Hepatocyte (in vitro differentiated cells): Measurements from ENCODE around the gene VAV3. TPM values are rescaled to one million over a fixed set of nuclear protein-coding genes. Genes with fewer than 3 reads are reported as not detected.

Experiments used
- DNase-seq: peaks from one replicate; pipeline ENCODE4 v3.0.0-alpha.2; 2016; ENCODE audit warnings: low spot score
- H2AFZ ChIP-seq: fragments of 200-600 bp; sonication (generic); 2 replicates; pipeline ENCODE4 v1.6.0; 2016; ENCODE audit warnings: antibody characterized with exemption, mild to moderate bottlenecking
- H3K27ac ChIP-seq: fragments of 200-600 bp; sonication (generic); 2 replicates; pipeline ENCODE4 v1.5.1; 2016; ENCODE audit warnings: mild to moderate bottlenecking
- H3K27me3 ChIP-seq: fragments of 200-600 bp; sonication (generic); 2 replicates; pipeline ENCODE4 v1.6.1; 2016
- H3K36me3 ChIP-seq: fragments of 200-600 bp; sonication (generic); replicated peaks from 2 replicates; pipeline ENCODE4 v1.5.1; 2016; ENCODE audit warnings: low read depth; ENCODE audit not compliant: insufficient read depth
- H3K4me1 ChIP-seq: fragments of 200-600 bp; sonication (generic); 2 replicates; pipeline ENCODE4 v1.5.1; 2016; ENCODE audit warnings: mild to moderate bottlenecking, moderate library complexity; ENCODE audit not compliant: insufficient read depth
- H3K4me2 ChIP-seq: fragments of 200-600 bp; sonication (generic); 2 replicates; pipeline ENCODE4 v1.6.0; 2016
- H3K4me3 ChIP-seq: fragments of 200-600 bp; sonication (generic); 2 replicates; pipeline ENCODE4 v1.5.1; 2016; ENCODE audit warnings: mild to moderate bottlenecking
- H3K79me2 ChIP-seq: fragments of 200-600 bp; sonication (generic); 2 replicates; pipeline ENCODE4 v1.6.0; 2017; ENCODE audit warnings: mild to moderate bottlenecking
- H3K9me2 ChIP-seq: fragments of 200-600 bp; sonication (generic); replicated peaks from 2 replicates; pipeline ENCODE4 v1.6.0; 2017; ENCODE audit warnings: mild to moderate bottlenecking; ENCODE audit not compliant: insufficient read depth
- H3K9me3 ChIP-seq: fragments of 200-600 bp; sonication (generic); 2 replicates; pipeline ENCODE4 v1.5.1; 2016; ENCODE audit warnings: low read depth, mild to moderate bottlenecking
- H4K20me1 ChIP-seq: fragments of 200-600 bp; sonication (generic); 2 replicates; pipeline ENCODE4 v1.6.0; 2016; ENCODE audit warnings: mild to moderate bottlenecking; ENCODE audit not compliant: insufficient read depth, poor library complexity, severe bottlenecking
- CTCF ChIP-seq: fragments of 200-600 bp; sonication (generic); IDR thresholded peaks from 2 replicates; pipeline ENCODE4 v1.5.1; 2016; ENCODE audit warnings: antibody characterized with exemption, mild to moderate bottlenecking; ENCODE audit not compliant: poor library complexity
- EZH2 ChIP-seq: fragments of 200-600 bp; sonication (generic); IDR thresholded peaks from 2 replicates; pipeline ENCODE4 v1.6.1; 2016; ENCODE audit warnings: antibody characterized with exemption, mild to moderate bottlenecking, borderline replicate concordance
- EZH2phosphoT487 ChIP-seq: fragments of 200-600 bp; sonication (generic); IDR thresholded peaks from one replicate; pipeline ENCODE4 v1.6.1; 2018; ENCODE audit warnings: antibody characterized with exemption, mild to moderate bottlenecking, low read depth, moderate library complexity; ENCODE audit not compliant: unreplicated experiment, severe bottlenecking
- WGBS: methylation state at CpG from one replicate; pipeline ENCODE4 v1.1.6; 2016; ENCODE audit warnings: low lambda C conversion rate; ENCODE audit errors: missing lambda C conversion rate; 5-methylcytosine and 5-hydroxymethylcytosine counted together
- polyA plus RNA-seq: library from polyadenylated mRNA; unstranded; fragments of >200 nt; fragmentation: Nextera tagmentation; extraction: Ambion mirVana; gene quantifications from 2 replicates; pipeline ENCODE4 v1.2.1, GENCODE V29; 2016
- total RNA-seq: library from RNA; depleted of rRNA; stranded (reverse); fragments of >200 nt; gene quantifications from 2 replicates; pipeline ENCODE4 v1.2.3, GENCODE V29; 2014

VAV3 gene
- total and polyA plus RNA-seq, 2 experiments from 2014 or later: 12.3 to 40.5 TPM

GRCh38 chr1:107964336-107965109 is 457 bp downstream of the VAV3 start:
- Histone ChIP-seq H3K4me2 (peak overlapping the region; percentile 93), H3K36me3 (no peaks in the 10 kb centered on the region), H3K27ac (no peak overlapping the region), H3K9me2 (no peaks in the 10 kb centered on the region), H3K27me3 (peaks cover 26% of the 10 kb centered on the region), H3K9me3 (no peaks in the 10 kb centered on the region), H2AFZ (peak overlapping the region; percentile 14), H3K4me1 (no peaks in the 10 kb centered on the region), H4K20me1 (no peaks in the 10 kb centered on the region), H3K4me3 (peak overlapping the region; percentile 28), H3K79me2 (no peaks in the 10 kb centered on the region)
- TF ChIP-seq EZH2phosphoT487: no peak
- TF ChIP-seq EZH2: peak; percentile 44
- TF ChIP-seq CTCF: no peak
- WGBS: under 1% methylated on average over 75 of the region's 79 CpGs
- DNase-seq: peak; percentile 28

- Histone ChIP-seq H2AFZ (peak overlapping the region; percentile 14), H3K4me3 (peak overlapping the region; percentile 28), H3K79me2 (no peaks in the 10 kb centered on the region), H3K27ac (no peak overlapping the region), H3K4me2 (peak overlapping the region; percentile 93), H3K27me3 (peaks cover 26% of the 10 kb centered on the region), H3K4me1 (no peaks in the 10 kb centered on the region), H4K20me1 (no peaks in the 10 kb centered on the region), H3K9me3 (no peaks in the 10 kb centered on the region), H3K9me2 (no peaks in the 10 kb centered on the region), H3K36me3 (no peaks in the 10 kb centered on the region)
- TF ChIP-seq EZH2phosphoT487: no peak
- peak; percentile 40 for TF ChIP-seq EZH2
- DNase-seq: peak; percentile 28
- 4% methylated on average over 21 of the region's 21 CpGs for WGBS
These were observed 1.2 kb downstream of the VAV3 start for GRCh38 chr1:107963601-107964335.

GRCh38 chr1:107963008-107963407 is 2.0 kb downstream of the VAV3 start:
- TF ChIP-seq CTCF: no peak
- no peak for TF ChIP-seq EZH2
- no peak for TF ChIP-seq EZH2phosphoT487
- H3K9me2 ChIP-seq: no peaks in the 10 kb centered on the region
- H2AFZ ChIP-seq: no peak overlapping the region
- no peaks in the 10 kb centered on the region for H3K9me3 ChIP-seq
- no peaks in the 10 kb centered on the region for H3K4me1 ChIP-seq
- no peaks in the 10 kb centered on the region for H3K36me3 ChIP-seq
- DNase-seq: no peak
- no peaks in the 10 kb centered on the region for H4K20me1 ChIP-seq
- peak overlapping the region; percentile 93 for H3K4me2 ChIP-seq
- WGBS: 51% methylated on average over 5 of the region's 5 CpGs
- no peak overlapping the region for H3K4me3 ChIP-seq
- no peak overlapping the region for H3K27ac ChIP-seq
- H3K79me2 ChIP-seq: no peaks in the 10 kb centered on the region
- H3K27me3 ChIP-seq: peaks cover 26% of the 10 kb centered on the region
